ENCODE data around the gene INSYN2B.
"Not testable (repeated sequence)": the region's sequence is repeated elsewhere in the genome, so short reads cannot be mapped to it uniquely, and the experiment has no call there.

Gene INSYN2B

DNA sequence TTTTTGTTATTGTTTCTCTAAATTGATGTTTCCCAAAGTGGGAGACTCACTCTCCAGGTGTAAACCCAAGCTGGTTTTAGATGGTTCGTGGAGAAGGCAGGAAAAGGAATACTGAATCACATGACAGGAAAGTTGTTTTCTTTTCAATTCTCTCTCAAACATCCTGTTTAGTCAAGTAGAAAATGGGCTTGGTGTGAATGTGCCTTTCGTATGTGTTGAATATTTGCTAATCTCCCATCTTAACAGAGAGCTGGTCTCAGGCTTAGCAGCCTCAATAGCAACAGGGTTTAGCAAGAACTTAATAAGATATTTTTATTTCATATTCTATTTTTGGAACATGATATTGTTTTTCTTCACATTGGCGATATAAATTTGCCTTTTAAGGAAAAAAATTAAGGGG lies 119.7 kb downstream of the INSYN2B start:
- no peak for DNase-seq (ENCODE audit: low read depth in 2 of 2, low spot score in 1 of 2)

DNA sequence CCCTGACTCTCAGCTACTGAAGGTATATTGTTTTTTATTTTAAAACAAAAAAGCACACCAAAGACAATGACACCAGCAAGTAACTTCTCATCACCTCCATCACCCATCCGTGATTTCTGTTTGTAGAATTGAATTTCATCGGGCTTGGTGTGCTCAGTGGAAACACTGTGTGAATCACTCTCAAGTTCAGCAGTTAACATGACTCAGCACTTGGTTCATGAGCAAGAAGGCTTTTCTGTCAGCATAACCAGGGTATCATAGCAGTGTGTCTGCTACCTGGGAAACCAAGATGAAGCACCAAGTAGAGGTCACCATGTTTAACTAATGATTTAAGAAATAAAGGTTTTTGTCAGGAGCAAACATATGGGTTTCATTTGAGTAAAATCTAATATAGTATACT lies 123.7 kb downstream of the INSYN2B start:
- no peak for DNase-seq (ENCODE audit: low read depth in 2 of 2, low spot score in 1 of 2)

GRCh38 chr5:169851321-169851850 lies 128.9 kb downstream of the INSYN2B start:
- DNase-seq (ENCODE audit: low read depth in 2 of 2, low spot score in 1 of 2), result no peak

DNA sequence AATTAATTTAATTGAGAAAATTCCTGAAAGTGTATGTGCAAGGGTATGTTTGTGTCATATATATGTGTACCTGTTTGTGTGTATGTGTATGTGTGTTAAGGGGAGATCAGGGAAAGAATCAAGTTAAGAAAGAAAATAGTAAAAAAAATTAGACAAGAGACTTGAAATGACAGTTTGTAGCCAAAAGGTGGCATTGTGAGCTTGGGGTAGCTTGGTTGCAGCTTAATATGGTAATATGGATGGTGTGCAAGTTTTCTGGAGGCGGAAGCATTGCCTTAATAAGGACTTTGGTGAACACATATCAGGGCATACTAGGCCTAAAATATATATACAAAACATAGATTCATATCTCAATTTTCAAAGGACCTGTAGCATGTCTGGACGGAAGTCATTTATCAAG lies 129.9 kb downstream of the INSYN2B start:
- no peak for DNase-seq (ENCODE audit: low read depth in 2 of 2, low spot score in 1 of 2)

DNA sequence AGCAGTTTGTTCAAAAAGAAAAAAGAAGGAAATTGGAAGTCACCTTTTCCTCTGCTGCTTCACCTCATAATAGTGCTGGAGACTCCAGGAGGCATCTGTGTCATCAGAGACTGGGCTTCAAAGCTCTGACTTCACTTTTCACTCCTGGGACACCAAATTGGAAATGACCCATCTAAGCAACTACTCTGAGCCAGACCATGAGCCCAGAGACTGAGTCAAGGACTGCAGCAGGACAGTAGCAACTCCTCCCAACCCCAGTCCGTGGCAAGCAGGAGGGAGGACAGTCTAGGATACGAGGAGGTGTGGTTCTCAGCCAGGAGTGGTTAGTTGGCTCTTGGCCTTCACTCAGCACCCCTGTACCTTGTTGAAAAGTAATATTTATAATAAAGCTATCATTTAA lies 131.5 kb downstream of the INSYN2B start:
- DNase-seq (ENCODE audit: low read depth in 2 of 2, low spot score in 1 of 2), result no peak

DNA sequence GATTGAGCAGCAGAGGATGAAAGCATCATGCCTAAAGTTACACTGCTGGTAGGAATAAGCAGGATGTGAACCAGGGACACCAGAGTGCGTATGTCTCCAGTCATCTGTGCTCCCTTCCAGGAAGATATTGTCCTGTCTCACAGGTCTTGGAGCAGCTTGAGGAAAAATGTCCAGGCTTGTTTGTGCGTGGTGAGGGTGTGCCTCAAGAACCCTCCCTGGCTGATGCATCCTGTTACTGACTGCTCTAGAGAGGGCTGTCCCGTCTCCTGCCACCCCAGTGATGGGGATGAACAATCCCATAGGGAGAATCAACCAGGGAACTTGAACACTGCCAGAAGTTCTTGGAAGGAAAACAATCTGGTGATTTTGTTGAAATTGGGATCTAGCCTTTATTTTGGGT lies 132.0 kb downstream of the INSYN2B start:
- DNase-seq (ENCODE audit: low read depth in 2 of 2, low spot score in 1 of 2), result no peak

DNA sequence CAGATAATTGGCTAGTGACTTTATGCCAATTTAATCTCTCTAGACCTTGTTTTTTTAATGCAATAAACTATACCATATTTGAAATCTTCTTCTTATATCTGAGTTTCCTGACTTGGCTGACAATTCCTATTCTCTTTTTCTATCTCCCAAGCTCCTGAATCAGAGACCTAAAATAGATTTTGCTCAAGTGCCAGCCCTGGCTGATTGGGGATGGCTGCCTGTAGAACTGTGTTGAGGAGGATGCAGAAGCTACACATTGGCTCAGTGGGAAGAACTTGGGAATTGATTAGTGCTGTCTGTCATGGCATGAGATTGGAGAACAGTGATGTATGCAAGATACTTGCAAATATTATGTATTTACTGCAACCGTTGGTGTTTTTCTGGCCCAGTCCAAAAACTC lies 132.8 kb downstream of the INSYN2B start:
- no peak for DNase-seq (ENCODE audit: low read depth in 2 of 2, low spot score in 1 of 2)

DNA sequence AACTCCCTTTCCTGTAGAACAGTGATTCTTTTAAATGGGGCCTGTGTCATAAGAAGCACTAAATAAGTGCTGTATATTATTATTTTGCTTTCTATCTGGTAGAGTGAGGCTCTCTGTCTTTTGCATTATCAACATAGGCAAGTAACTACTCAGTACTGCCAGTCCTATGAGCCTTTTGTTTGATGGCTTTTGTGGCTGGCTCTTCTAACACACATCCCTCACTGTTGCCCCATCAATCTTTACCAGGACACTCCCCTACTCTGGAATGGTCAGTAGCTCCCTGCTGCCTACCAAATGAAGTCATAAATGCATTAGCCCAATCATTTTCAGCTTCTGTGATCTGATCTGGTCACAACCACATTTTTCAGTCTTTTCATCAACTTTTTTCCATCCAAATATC lies 137.6 kb downstream of the INSYN2B start:
- no peak for DNase-seq (ENCODE audit: low read depth in 2 of 2, low spot score in 1 of 2)

GRCh38 chr5:169840405-169840804 lies 139.9 kb downstream of the INSYN2B start:
- DNase-seq (ENCODE audit: low read depth in 2 of 2, low spot score in 1 of 2), result no peak

GRCh38 chr5:169838688-169839087 lies 141.6 kb downstream of the INSYN2B start:
- no peak for DNase-seq (ENCODE audit: low read depth in 2 of 2, low spot score in 1 of 2)

GRCh38 chr5:169837686-169838085 lies 142.6 kb downstream of the INSYN2B start:
- DNase-seq (ENCODE audit: low read depth in 2 of 2, low spot score in 1 of 2), result no peak

- no peak for DNase-seq (ENCODE audit: low read depth in 2 of 2, low spot score in 1 of 2)
Measured at GRCh38 chr5:169836835-169837536, 143.3 kb downstream of the INSYN2B start.

GRCh38 chr5:169834540-169834939 lies 145.8 kb downstream of the INSYN2B start:
- DNase-seq (ENCODE audit: low read depth in 2 of 2, low spot score in 1 of 2), result not testable (repeated sequence)

DNA sequence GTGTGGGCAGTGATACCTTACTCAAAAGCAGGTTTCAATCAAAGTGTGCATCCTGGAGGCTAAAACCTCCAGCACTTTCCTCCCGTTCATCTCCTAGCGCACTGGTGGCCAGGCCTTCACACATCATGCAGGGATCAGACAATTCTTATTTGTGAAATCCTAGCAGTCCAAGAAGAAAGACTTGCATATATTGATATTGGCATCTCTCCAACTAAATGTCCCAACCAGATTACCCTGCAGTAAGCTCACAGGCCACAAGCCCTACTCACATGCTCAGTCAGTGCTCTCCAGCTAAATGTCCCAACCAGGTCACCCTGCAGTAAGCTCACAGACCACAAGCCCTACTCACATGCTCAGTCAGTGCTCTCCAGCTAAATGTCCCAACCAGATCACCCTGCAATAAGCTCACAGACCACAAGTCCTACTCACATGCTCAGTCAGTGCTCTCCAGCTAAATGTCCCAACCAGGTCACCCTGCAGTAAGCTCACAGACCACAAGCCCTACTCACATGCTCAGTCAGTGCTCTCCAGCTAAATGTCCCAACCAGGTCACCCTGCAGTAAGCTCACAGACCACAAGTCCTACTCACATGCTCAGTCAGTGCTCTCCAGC lies 146.5 kb downstream of the INSYN2B start:
- DNase-seq (ENCODE audit: low read depth in 2 of 2, low spot score in 1 of 2), result not testable (repeated sequence)

DNA sequence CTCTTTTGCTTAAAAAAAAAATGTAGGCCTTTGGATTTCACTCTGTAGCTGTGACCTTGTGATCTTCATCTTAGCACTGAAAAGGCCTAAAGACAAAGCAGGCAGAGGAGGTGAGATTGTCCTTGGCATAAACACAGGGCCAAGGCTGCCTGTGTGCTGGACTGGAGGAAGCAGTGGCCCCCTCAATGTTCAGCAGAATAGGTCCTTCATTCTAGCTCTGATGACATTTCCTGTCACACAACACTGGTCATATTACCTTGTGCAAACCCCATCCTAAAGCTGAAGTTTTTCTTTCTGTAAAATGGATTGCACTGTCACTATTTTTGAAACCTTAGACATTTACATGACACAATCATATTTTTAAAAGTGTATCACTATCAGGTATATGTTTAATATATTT lies 147.4 kb downstream of the INSYN2B start:
- DNase-seq (ENCODE audit: low read depth in 2 of 2, low spot score in 1 of 2), result no peak

DNA sequence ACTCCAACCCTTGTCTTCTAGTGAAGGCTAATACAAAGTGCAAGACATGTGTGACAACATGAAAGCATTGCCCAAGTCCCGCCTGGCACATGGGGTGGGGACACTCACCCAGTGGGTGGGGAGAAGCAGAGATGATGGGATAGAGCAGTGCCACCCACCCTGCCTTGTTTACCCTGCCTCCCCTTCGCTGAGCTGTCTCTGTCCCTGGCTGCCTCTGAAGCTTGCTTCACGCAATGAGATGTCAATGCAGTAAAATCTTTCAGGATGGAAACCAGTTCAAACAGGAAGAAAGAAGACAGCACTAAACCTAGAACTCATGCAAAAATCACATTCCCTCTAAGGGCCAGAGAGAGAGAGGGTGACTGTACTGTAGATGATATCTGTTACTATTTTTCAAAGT lies 148.0 kb downstream of the INSYN2B start:
- no peak for DNase-seq (ENCODE audit: low read depth in 2 of 2, low spot score in 1 of 2)

GRCh38 chr5:169831331-169831730 lies 149.0 kb downstream of the INSYN2B start:
- DNase-seq (ENCODE audit: low read depth in 2 of 2, low spot score in 1 of 2), result no peak

- no peak for DNase-seq (ENCODE audit: low read depth in 2 of 2, low spot score in 1 of 2)
Measured at GRCh38 chr5:169828385-169828784, 151.9 kb downstream of the INSYN2B start.

DNA sequence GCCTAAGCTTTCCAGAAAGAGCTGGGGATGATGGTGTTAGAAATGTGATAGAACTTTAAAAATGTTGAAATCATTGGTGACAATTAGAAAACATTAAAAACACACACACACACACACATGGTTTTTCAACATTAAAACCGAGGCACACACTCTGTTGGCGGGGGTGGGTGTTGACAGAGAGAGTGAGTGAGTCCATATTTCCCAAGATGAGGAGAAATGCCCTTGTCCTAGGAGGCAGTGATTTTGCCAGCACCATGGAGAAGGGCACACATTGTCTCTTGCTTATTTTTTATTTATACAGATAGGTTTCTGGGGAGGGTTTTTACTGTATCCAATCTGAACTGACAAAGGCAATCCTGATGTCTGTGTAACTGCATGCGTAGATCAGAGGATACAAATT lies 152.5 kb downstream of the INSYN2B start:
- no peak for DNase-seq (ENCODE audit: low read depth in 2 of 2, low spot score in 1 of 2)

DNA sequence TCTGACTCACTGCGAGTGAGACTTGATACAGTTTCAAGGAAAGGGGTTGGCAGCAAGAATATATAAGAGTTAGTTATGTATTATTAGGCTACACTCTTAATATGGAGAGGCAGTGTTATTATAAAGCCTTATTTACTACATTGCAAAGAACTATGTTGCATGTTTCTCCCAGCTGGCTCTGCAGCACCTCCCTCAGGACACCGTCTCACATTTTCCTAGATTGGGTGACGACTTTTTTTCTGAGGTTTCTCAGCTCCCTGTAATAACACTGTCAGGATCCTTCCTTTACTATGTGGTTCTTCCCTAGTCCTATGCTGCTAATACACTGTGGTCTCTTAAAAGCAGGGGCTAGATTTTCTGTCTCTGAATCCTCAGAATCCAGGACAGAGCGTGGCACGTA lies 153.7 kb downstream of the INSYN2B start:
- DNase-seq (ENCODE audit: low read depth in 2 of 2, low spot score in 1 of 2), result no peak

DNA sequence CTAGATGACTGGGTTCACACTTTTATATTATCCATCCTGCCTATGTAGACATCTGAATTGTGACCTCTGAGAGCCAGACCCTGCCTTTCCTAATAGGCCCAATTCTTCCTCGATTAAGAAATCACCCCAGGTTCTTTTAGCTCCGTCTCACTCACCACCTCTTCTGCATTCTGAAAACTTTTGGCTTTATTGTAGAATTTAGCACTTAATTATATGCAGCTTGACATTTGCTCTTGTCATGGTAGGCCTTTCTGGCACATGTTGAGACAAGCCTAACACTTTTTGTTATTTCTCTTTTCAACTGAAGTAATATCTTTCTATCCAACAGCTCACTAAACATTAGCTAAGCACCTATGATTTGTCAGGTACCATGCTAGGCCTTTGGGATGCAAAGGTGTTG lies 163.3 kb downstream of the INSYN2B start:
- DNase-seq (ENCODE audit: low read depth in 2 of 2, low spot score in 1 of 2), result no peak

DNA sequence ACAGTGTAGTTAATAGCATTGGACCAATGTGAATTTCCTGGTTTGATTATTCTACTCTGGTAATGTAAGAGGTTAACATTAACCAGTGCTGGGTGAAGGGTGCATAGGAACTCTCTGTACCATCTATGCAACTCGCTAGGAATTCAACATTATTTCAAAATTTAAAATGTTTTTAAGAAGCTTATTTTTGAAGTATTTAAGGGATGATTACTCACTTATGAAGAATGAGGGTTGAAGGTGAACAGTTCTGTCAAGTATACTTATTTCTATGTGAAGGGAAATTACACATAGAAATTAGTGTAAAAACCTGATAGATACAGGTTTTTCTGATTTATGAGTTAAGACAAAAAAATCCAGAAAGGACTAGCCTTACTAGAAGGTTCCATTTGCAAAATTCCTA lies 165.8 kb downstream of the INSYN2B start:
- no peak for DNase-seq (ENCODE audit: low read depth in 2 of 2, low spot score in 1 of 2)
